PC-3 (cell line): ENCODE measurements around the gene HAP1. TPM values are rescaled to one million over a fixed set of nuclear protein-coding genes. Genes with fewer than 3 reads are reported as not detected.

Experiments used
- ATAC-seq: fragments of 200-7000 bp; cut with Tn5 transposase; 2 replicates; pipeline ENCODE4 v1.9.1; 2020; ENCODE audit warnings: mild to moderate bottlenecking, moderate library complexity
- BruUV-seq: library from RNA; stranded (reverse); fragments of 400-500 nt; replicated peaks from 2 replicates; lab custom pipeline; 2021; lab: Mats Ljungman, UMichigan
- CTCF ChIA-PET: fragments of 300-600 bp; sonication (Branson Sonifier 250); formaldehyde crosslinking; loops from one replicate; lab custom pipeline; 2022; ENCODE audit warnings: antibody characterized with exemption; lab: Charles Lee
- POLR2A ChIA-PET: fragments of 300-600 bp; sonication (Branson Sonifier 250); formaldehyde crosslinking; loops from one replicate; lab custom pipeline; 2022; ENCODE audit warnings: antibody characterized with exemption; ENCODE audit not compliant: unreplicated experiment; lab: Charles Lee
- DNase-seq: peaks from one replicate; pipeline ENCODE4 v3.0.0-alpha.2; 2015
- H2AFZ ChIP-seq: fragments of 300-600 bp; sonication (generic); 2 replicates; pipeline ENCODE4 v1.6.0; 2016; ENCODE audit warnings: antibody characterized with exemption, low read length
- H3F3A ChIP-seq: fragments of 300-600 bp; sonication (generic); one replicate; pipeline ENCODE4 v1.6.0; 2017; ENCODE audit warnings: antibody characterized with exemption, low read length, control low read depth, mild to moderate bottlenecking; ENCODE audit not compliant: unreplicated experiment
- H3K27ac ChIP-seq: fragments of 300-600 bp; sonication (generic); 2 replicates; pipeline ENCODE4 v1.5.1; 2016; ENCODE audit warnings: mild to moderate bottlenecking, low read length
- H3K27me3 ChIP-seq: fragments of 300-600 bp; sonication (generic); 2 replicates; pipeline ENCODE4 v1.6.1; 2016; ENCODE audit warnings: low read length, mixed read lengths
- H3K36me3 ChIP-seq: fragments of 300-600 bp; sonication (generic); 2 replicates; pipeline ENCODE4 v1.6.1; 2016; ENCODE audit warnings: low read depth, mixed run types, low read length, mixed read lengths
- H3K4me1 ChIP-seq: fragments of 300-600 bp; sonication (generic); 2 replicates; pipeline ENCODE4 v1.5.1; 2016; ENCODE audit warnings: low read length; ENCODE audit not compliant: insufficient read depth
- H3K4me2 ChIP-seq: fragments of 300-600 bp; sonication (generic); 2 replicates; pipeline ENCODE4 v1.6.0; 2016; ENCODE audit warnings: low read length
- H3K4me3 ChIP-seq: fragments of 300-600 bp; sonication (generic); 2 replicates; pipeline ENCODE4 v1.5.1; 2016; ENCODE audit warnings: mild to moderate bottlenecking, low read length, mixed read lengths
- H3K79me2 ChIP-seq: fragments of 300-600 bp; sonication (generic); 2 replicates; pipeline ENCODE4 v1.6.1; 2017; ENCODE audit warnings: low read length, mixed read lengths
- H3K9ac ChIP-seq: fragments of 300-600 bp; sonication (generic); 2 replicates; pipeline ENCODE4 v1.6.0; 2016; ENCODE audit warnings: mild to moderate bottlenecking, low read length
- H3K9me2 ChIP-seq: fragments of 300-600 bp; sonication (generic); replicated peaks from 2 replicates; pipeline ENCODE4 v1.6.1; 2016; ENCODE audit warnings: mixed run types, low read length, mixed read lengths
- H3K9me3 ChIP-seq: fragments of 300-600 bp; sonication (generic); 2 replicates; pipeline ENCODE4 v1.6.1; 2016; ENCODE audit warnings: low read length, mixed read lengths
- H4K20me1 ChIP-seq: fragments of 300-600 bp; sonication (generic); 2 replicates; pipeline ENCODE4 v1.6.1; 2016; ENCODE audit warnings: low read length, mixed read lengths
- CTCF ChIP-seq: fragments of 300-600 bp; sonication (generic); conservative IDR thresholded peaks from 2 replicates; pipeline ENCODE4 v1.5.1; 2017; ENCODE audit warnings: antibody characterized with exemption, low read depth, mild to moderate bottlenecking, low read length
- EZH2 ChIP-seq: fragments of 300-600 bp; sonication (generic); IDR thresholded peaks from one replicate; pipeline ENCODE4 v1.6.1; 2017; ENCODE audit warnings: antibody characterized with exemption, mild to moderate bottlenecking, low read length; ENCODE audit not compliant: unreplicated experiment
- EZH2phosphoT487 ChIP-seq: fragments of 300-600 bp; sonication (generic); IDR thresholded peaks from 2 replicates; pipeline ENCODE4 v1.6.1; 2018; ENCODE audit warnings: mild to moderate bottlenecking, antibody characterized with exemption, low read length, borderline replicate concordance
- intact Hi-C: fragments of 100-400 bp; cut with micrococcal nuclease; formaldehyde crosslinking; loops from 2 replicates; pipeline ENCODE4 v1.9.0; 2023
- total RNA-seq: library from RNA; depleted of rRNA; stranded (reverse); fragments of >200 nt; gene quantifications from 2 replicates; pipeline ENCODE4 v1.2.3, GENCODE V29; 2014

The HAP1 gene
- total RNA-seq, 1 experiment from 2014 or later = 1.2 TPM

GRCh38 chr17:41763327-41763726 lies 28.9 kb upstream of the HAP1 start:
- DNase-seq (no peak), ATAC-seq (no peak)
- intact Hi-C loops = no loop called here
- Histone ChIP-seq H3K27ac (no peak overlapping the region), H3K9me3 (no peaks in the 10 kb centered on the region), H3K4me1 (no peaks in the 10 kb centered on the region), H3K9ac (no peak overlapping the region), H3K9me2 (no peaks in the 10 kb centered on the region), H3F3A (no peaks in the 10 kb centered on the region), H2AFZ (no peak overlapping the region), H3K36me3 (peaks cover 41% of the 10 kb centered on the region), H3K79me2 (no peaks in the 10 kb centered on the region), H3K4me3 (no peak overlapping the region), H3K4me2 (no peak overlapping the region), H3K27me3 (no peaks in the 10 kb centered on the region), H4K20me1 (no peaks in the 10 kb centered on the region)
- BruUV-seq = TSS peak; percentile 10
- CTCF ChIA-PET = no interaction called here
- no peak for TF ChIP-seq EZH2phosphoT487
- no peak for TF ChIP-seq EZH2
- TF ChIP-seq CTCF = no peak
- POLR2A ChIA-PET = no interaction called here

- Histone ChIP-seq H3K9me2 (no peaks in the 10 kb centered on the region), H3K9me3 (no peaks in the 10 kb centered on the region), H3K4me1 (no peaks in the 10 kb centered on the region), H2AFZ (no peak overlapping the region), H3K79me2 (no peaks in the 10 kb centered on the region), H3K27me3 (no peaks in the 10 kb centered on the region), H3K9ac (no peak overlapping the region), H3K4me3 (no peak overlapping the region), H3K4me2 (no peak overlapping the region), H3K27ac (no peak overlapping the region), H4K20me1 (no peaks in the 10 kb centered on the region), H3F3A (no peaks in the 10 kb centered on the region), H3K36me3 (peaks cover 43% of the 10 kb centered on the region)
- ChIA-PET CTCF (no interaction called here), POLR2A (no interaction called here)
- no peak for TF ChIP-seq EZH2
- intact Hi-C loops = no loop called here
- DNase-seq (no peak), ATAC-seq (no peak)
- BruUV-seq = no TSS peak
Observed at GRCh38 chr17:41762841-41763240, 28.4 kb upstream of the HAP1 start.

DNA sequence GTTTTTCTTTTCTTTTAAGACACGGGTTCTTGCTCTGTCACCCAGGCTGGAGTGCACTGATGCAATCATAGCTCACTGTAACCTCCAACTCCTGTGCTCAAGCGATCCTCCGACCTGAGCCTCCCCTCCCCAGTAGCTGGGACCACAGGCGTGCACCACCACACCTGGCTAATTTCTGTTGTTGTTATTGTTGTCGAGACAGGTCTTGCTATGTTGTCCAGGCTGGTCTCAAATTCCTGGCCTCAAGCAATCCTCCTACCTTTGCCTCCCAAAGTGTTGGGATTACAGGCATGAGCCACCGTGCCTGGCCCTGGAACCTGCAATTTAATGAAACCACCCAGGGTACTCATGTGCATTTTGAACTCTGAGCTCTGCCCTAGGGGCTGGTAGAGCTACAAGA lies 27.9 kb upstream of the HAP1 start:
- Histone ChIP-seq H4K20me1 (no peaks in the 10 kb centered on the region), H2AFZ (no peak overlapping the region), H3K36me3 (peaks cover 40% of the 10 kb centered on the region), H3K27ac (no peak overlapping the region), H3K9me3 (no peaks in the 10 kb centered on the region), H3K27me3 (no peaks in the 10 kb centered on the region), H3K4me3 (no peak overlapping the region), H3K4me2 (no peak overlapping the region), H3K9ac (no peak overlapping the region), H3K79me2 (no peaks in the 10 kb centered on the region), H3K4me1 (no peaks in the 10 kb centered on the region), H3K9me2 (no peaks in the 10 kb centered on the region), H3F3A (no peaks in the 10 kb centered on the region)
- BruUV-seq = no TSS peak
- DNase-seq (no peak), ATAC-seq (no peak)
- CTCF ChIA-PET = no interaction called here
- TF ChIP-seq CTCF (no peak), EZH2phosphoT487 (no peak)
- POLR2A ChIA-PET = no interaction called here
- intact Hi-C loops = no loop called here
